Measurements from ENCODE around the gene GRM8. TPM values are rescaled to one million over a fixed set of nuclear protein-coding genes. Genes with fewer than 3 reads are reported as not detected.

GRM8 gene
- total and polyA plus RNA-seq, 8 donors: 0.26 to 0.75 (median 0.44) TPM; not detected in 2

- Histone ChIP-seq H3K36me3 (no peaks in the 10 kb centered on the region), H3K27ac (no peak overlapping the region), H3K4me3 (no peak overlapping the region), H3K9me3 (no peaks in the 10 kb centered on the region), H3K4me1 (no peaks in the 10 kb centered on the region), H3K27me3 (no peaks in the 10 kb centered on the region)
- intact Hi-C loops (cut with DNase I): no loop called here
- DNase-seq (no peak), ATAC-seq (no peak)
- no peak for TF ChIP-seq CTCF (IDR thresholded peaks at IDR 0.05)
Observed at GRCh38 chr7:126988022-126988421, 264.7 kb downstream of the GRM8 start.

- no peak for TF ChIP-seq CTCF (IDR thresholded peaks at IDR 0.05)
- Histone ChIP-seq H3K36me3 (no peaks in the 10 kb centered on the region), H3K4me1 (no peaks in the 10 kb centered on the region), H3K4me3 (no peak overlapping the region), H3K27ac (no peak overlapping the region), H3K9me3 (no peaks in the 10 kb centered on the region), H3K27me3 (no peaks in the 10 kb centered on the region)
- DNase-seq: no peak
- intact Hi-C loops (cut with DNase I): no loop called here
- ATAC-seq: no peak
Observed at GRCh38 chr7:126979722-126980121, 273.0 kb downstream of the GRM8 start.

GRCh38 chr7:126978865-126979264 is 273.9 kb downstream of the GRM8 start:
- no peak for ATAC-seq
- no peak for TF ChIP-seq CTCF (IDR thresholded peaks at IDR 0.05)

GRCh38 chr7:126973066-126973465 is 279.7 kb downstream of the GRM8 start:
- H3K36me3 ChIP-seq: no peaks in the 10 kb centered on the region
- H3K27ac ChIP-seq: no peak overlapping the region
- intact Hi-C loops (cut with DNase I): no loop called here
- no peaks in the 10 kb centered on the region for H3K9me3 ChIP-seq
- DNase-seq (no peak), ATAC-seq (no peak)
- no peaks in the 10 kb centered on the region for H3K27me3 ChIP-seq
- no peak for TF ChIP-seq CTCF (IDR thresholded peaks at IDR 0.05)
- no peaks in the 10 kb centered on the region for H3K4me1 ChIP-seq
- H3K4me3 ChIP-seq: no peak overlapping the region

More at GRCh38 chr7:126978865-126979264, 273.9 kb downstream of the GRM8 start:
- H3K36me3 ChIP-seq: no peaks in the 10 kb centered on the region
- intact Hi-C loops (cut with DNase I): no loop called here
- H3K4me1 ChIP-seq: no peaks in the 10 kb centered on the region
- no peak overlapping the region for H3K4me3 ChIP-seq
- no peak for DNase-seq
- no peak overlapping the region for H3K27ac ChIP-seq
- H3K27me3 ChIP-seq: no peaks in the 10 kb centered on the region
- H3K9me3 ChIP-seq: no peaks in the 10 kb centered on the region

- no peak for TF ChIP-seq CTCF (IDR thresholded peaks at IDR 0.05)
- Histone ChIP-seq H3K9me3 (no peaks in the 10 kb centered on the region), H3K36me3 (no peaks in the 10 kb centered on the region), H3K4me3 (no peak overlapping the region), H3K27me3 (no peaks in the 10 kb centered on the region), H3K4me1 (no peaks in the 10 kb centered on the region), H3K27ac (no peak overlapping the region)
- DNase-seq: no peak
- ATAC-seq: no peak
- intact Hi-C loops (cut with DNase I): no loop called here
Observed at GRCh38 chr7:126972571-126972970, 280.2 kb downstream of the GRM8 start.
